Activated CD8-positive, alpha-beta T cell treated with anti-CD3 and anti-CD28 coated beads for 36 hours (primary cell): Measurements from ENCODE around the gene NPFFR1. TPM values are rescaled to one million over a fixed set of nuclear protein-coding genes. Genes with fewer than 3 reads are reported as not detected.

ENCODE experiments used
- ATAC-seq: fragments of 200-7000 bp; cut with Tn5 transposase; one replicate; pipeline ENCODE4 v1.10.0; 2021; ENCODE audit warnings: mild to moderate bottlenecking, moderate library complexity
- CTCF ChIA-PET: fragments of 350-600 bp; sonication (Branson Sonifier 250); formaldehyde crosslinking; loops from one replicate; lab custom pipeline; 2021; ENCODE audit warnings: antibody characterized with exemption; lab: Charles Lee
- POLR2A ChIA-PET: fragments of 350-600 bp; sonication (Branson Sonifier 250); formaldehyde crosslinking; loops from one replicate; lab custom pipeline; 2021; ENCODE audit warnings: antibody characterized with exemption; lab: Charles Lee
- DNase-seq: peaks from one replicate; pipeline ENCODE4 v3.0.0-alpha.2; 2020
- H3K27ac Mint-ChIP-seq: one replicate; pipeline ENCODE4 v1.8.0; 2021; ENCODE audit warnings: mild to moderate bottlenecking, mixed read lengths
- H3K27me3 Mint-ChIP-seq: one replicate; pipeline ENCODE4 v1.8.0; 2021; ENCODE audit warnings: mixed read lengths
- H3K36me3 Mint-ChIP-seq: one replicate; pipeline ENCODE4 v1.8.0; 2021; ENCODE audit warnings: low read depth, mixed read lengths
- H3K4me1 Mint-ChIP-seq: one replicate; pipeline ENCODE4 v1.8.0; 2021; ENCODE audit warnings: low read depth, mixed read lengths
- H3K4me3 Mint-ChIP-seq: one replicate; pipeline ENCODE4 v1.8.0; 2021; ENCODE audit warnings: mild to moderate bottlenecking, moderate library complexity, mixed read lengths
- H3K9me3 Mint-ChIP-seq: one replicate; pipeline ENCODE4 v1.8.0; 2021; ENCODE audit warnings: mixed read lengths
- intact Hi-C: fragments of 100-400 bp; cut with micrococcal nuclease; formaldehyde crosslinking; loops from one replicate; pipeline ENCODE4 v1.10.0; 2022
- total RNA-seq, 2 experiments: library from RNA; stranded (reverse); gene quantifications; one replicate each; pipeline ENCODE4 v1.2.3, GENCODE V29; 2021
- TF ChIP-seq, protein P1 (sequence below): fragments of 200-600 bp; IDR thresholded peaks from one replicate; pipeline ENCODE4 v1.8.0; 2022; ENCODE audit warnings: antibody characterized with exemption, mild to moderate bottlenecking

Gene NPFFR1
- total RNA-seq, 2 experiments from 2014 or later: not detected

DNA sequence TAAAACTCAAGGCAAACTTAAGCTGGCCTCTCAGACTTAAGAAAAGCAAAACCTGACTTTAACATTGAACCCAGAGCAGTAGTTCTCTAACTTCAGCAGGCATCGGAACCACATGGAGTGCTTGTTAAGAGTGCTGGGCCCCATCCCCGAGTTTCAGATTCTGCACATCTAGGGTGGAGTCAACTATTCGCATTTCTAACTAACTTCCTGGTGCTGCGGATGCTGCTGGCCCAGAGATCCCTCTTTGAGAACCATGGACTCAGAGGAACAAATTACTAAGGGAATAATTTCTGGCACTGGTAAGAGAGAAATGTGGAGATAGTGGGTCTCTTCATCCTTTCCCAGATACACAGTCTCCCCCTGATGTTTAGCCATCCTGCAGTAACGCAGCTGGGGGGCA is 14.6 kb upstream of the NPFFR1 start:
- intact Hi-C loops: no loop called here
- H3K4me3 Mint-ChIP-seq: no peak overlapping the region
- DNase-seq: no peak
- H3K36me3 Mint-ChIP-seq: no peaks in the 10 kb centered on the region
- TF ChIP-seq, protein P1, sequence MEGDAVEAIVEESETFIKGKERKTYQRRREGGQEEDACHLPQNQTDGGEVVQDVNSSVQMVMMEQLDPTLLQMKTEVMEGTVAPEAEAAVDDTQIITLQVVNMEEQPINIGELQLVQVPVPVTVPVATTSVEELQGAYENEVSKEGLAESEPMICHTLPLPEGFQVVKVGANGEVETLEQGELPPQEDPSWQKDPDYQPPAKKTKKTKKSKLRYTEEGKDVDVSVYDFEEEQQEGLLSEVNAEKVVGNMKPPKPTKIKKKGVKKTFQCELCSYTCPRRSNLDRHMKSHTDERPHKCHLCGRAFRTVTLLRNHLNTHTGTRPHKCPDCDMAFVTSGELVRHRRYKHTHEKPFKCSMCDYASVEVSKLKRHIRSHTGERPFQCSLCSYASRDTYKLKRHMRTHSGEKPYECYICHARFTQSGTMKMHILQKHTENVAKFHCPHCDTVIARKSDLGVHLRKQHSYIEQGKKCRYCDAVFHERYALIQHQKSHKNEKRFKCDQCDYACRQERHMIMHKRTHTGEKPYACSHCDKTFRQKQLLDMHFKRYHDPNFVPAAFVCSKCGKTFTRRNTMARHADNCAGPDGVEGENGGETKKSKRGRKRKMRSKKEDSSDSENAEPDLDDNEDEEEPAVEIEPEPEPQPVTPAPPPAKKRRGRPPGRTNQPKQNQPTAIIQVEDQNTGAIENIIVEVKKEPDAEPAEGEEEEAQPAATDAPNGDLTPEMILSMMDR: no peak
- H3K9me3 Mint-ChIP-seq: no peaks in the 10 kb centered on the region
- no peak for ATAC-seq
- ChIA-PET CTCF (interaction anchor here (1.2 to 2.0 kb wide), 2 partner anchors 26 to 61 kb away, joined by 3 to 4 read pairs; no protein-coding TSS in a partner anchor), POLR2A (no interaction called here)
- H3K27ac Mint-ChIP-seq: no peak overlapping the region
- no peaks in the 10 kb centered on the region for H3K4me1 Mint-ChIP-seq
- no peaks in the 10 kb centered on the region for H3K27me3 Mint-ChIP-seq

DNA sequence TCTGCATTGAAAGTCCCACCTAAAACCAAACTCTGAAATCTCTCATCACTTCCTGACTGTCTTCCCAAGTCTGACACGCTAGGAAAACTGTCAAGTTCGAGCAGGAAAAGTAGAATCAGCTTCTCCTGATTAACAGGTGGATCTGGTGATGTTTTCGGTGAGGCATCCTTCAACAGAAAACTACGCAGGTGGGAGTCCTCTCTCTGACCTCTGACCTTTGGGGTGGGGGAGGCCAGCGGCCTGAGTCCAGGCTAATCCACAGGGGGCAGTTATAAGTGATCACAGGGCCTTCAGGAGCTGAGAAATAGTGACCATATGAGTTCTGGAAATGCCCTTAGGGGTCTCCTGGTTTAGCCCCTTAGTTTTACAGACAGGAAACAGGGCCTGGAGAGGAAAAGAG is 13.4 kb upstream of the NPFFR1 start:
- Mint-ChIP-seq H3K27ac (no peak overlapping the region), H3K4me3 (no peak overlapping the region), H3K27me3 (no peaks in the 10 kb centered on the region), H3K4me1 (peaks cover 3% of the 10 kb centered on the region), H3K36me3 (no peaks in the 10 kb centered on the region), H3K9me3 (no peaks in the 10 kb centered on the region)
- ChIA-PET CTCF (interaction anchor here (1.2 to 2.0 kb wide), 2 partner anchors 25 to 62 kb away, joined by 3 to 4 read pairs; no protein-coding TSS in a partner anchor), POLR2A (no interaction called here)
- DNase-seq (no peak), ATAC-seq (no peak)
- TF ChIP-seq, protein P1: no peak
- intact Hi-C loops: no loop called here

DNA sequence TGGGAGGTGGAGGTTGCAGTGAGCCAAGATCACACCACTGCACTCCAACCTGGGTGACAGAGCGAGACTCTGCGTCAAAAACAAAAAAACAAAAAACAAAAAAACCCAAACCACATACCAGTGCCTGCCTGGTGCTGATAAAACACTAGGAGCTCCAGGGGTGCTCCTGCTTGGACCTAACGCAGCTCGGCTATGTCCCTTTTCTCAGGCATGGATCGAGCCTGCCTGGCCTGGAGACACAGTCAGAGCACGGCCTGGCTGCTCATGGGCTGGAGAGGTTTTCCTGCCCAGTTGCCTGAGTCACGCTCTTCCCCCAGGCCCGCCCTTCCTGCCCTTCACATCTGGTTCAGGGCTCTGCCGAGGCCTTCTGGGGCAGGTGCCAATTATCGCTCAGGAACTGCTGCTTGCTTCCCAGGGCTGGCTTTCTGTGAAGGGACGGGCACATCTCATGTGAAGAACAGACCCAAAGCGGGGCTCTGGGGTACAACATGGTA is 12.6 kb upstream of the NPFFR1 start:
- intact Hi-C loops: no loop called here
- DNase-seq (no peak), ATAC-seq (no peak)
- H3K27me3 Mint-ChIP-seq: no peaks in the 10 kb centered on the region
- no peak overlapping the region for H3K27ac Mint-ChIP-seq
- POLR2A ChIA-PET: no interaction called here
- H3K4me1 Mint-ChIP-seq: peaks cover 3% of the 10 kb centered on the region
- no peaks in the 10 kb centered on the region for H3K9me3 Mint-ChIP-seq
- CTCF ChIA-PET: interaction anchor here (1.2 to 1.4 kb wide), 2 partner anchors 83 to 146 kb away, joined by 3 read pairs; no protein-coding TSS in a partner anchor
- H3K4me3 Mint-ChIP-seq: no peak overlapping the region
- TF ChIP-seq, protein P1: no peak
- no peaks in the 10 kb centered on the region for H3K36me3 Mint-ChIP-seq

DNA sequence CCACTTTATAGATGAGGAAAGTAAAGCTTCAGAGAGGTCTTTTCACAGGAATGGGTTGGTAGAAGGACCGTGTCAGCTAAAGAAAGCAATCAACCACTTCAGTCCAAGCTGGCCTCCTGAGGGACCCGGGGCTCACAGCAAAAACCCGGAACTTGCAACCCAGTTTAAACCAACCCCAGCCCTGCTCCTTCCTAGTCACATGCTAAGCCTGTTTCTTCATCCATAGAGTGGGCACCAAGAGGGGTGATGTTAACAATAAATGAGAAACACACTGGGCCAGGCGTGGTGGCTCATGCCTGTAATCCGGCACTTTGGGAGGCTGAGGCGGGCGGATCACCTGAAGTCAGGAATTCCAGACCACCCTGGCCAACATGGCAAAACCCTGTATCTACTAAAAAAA is 12.1 kb upstream of the NPFFR1 start:
- intact Hi-C loops: no loop called here
- ChIA-PET POLR2A (no interaction called here), CTCF (interaction anchor here (1.2 to 1.4 kb wide), 2 partner anchors 83 to 146 kb away, joined by 3 read pairs; no protein-coding TSS in a partner anchor)
- Mint-ChIP-seq H3K4me1 (peaks cover 3% of the 10 kb centered on the region), H3K4me3 (no peak overlapping the region), H3K36me3 (no peaks in the 10 kb centered on the region), H3K27me3 (no peaks in the 10 kb centered on the region), H3K9me3 (no peaks in the 10 kb centered on the region), H3K27ac (no peak overlapping the region)
- ATAC-seq (no peak), DNase-seq (no peak)
- TF ChIP-seq, protein P1: no peak

DNA sequence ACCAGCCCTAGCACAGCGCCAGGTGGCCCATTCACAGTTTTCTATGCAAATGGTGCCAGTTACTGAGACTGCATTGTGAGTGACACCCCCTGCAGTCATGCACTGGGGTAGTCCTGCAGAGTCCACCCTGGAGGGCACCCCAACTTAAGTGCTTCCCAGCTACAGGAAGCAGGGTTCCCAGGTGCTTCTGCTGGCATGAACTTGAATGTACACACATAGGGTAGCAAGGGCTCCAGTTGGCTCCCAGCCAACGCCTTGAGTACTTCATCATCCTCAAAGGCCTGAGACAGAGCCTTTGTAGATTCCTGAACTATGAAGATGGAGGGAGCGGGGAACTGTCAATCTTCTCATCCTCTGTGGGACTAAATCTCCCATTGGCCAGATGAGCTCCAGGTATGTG is 11.5 kb upstream of the NPFFR1 start:
- no peaks in the 10 kb centered on the region for H3K36me3 Mint-ChIP-seq
- ChIA-PET POLR2A (no interaction called here), CTCF (interaction anchor here (0.8 to 1.4 kb wide), 2 partner anchors 74 to 145 kb away, joined by 3 read pairs; no protein-coding TSS in a partner anchor)
- H3K27ac Mint-ChIP-seq: no peak overlapping the region
- peaks cover 3% of the 10 kb centered on the region for H3K4me1 Mint-ChIP-seq
- TF ChIP-seq, protein P1: no peak
- H3K9me3 Mint-ChIP-seq: no peaks in the 10 kb centered on the region
- DNase-seq (no peak), ATAC-seq (no peak)
- no peak overlapping the region for H3K4me3 Mint-ChIP-seq
- H3K27me3 Mint-ChIP-seq: no peaks in the 10 kb centered on the region
- intact Hi-C loops: no loop called here
